Karpas-422 (cell line): ENCODE measurements around the gene ZP1. TPM values are rescaled to one million over a fixed set of nuclear protein-coding genes. Genes with fewer than 3 reads are reported as not detected.

Source experiments
- DNase-seq: peaks from one replicate; pipeline ENCODE4 v3.0.0-alpha.2; 2015
- H2AFZ ChIP-seq: fragments of 200-600 bp; sonication (generic); 2 replicates; pipeline ENCODE4 v1.6.1; 2014; ENCODE audit warnings: antibody characterized with exemption, low read length, mixed read lengths
- H3K27ac ChIP-seq: fragments of 200-600 bp; sonication (generic); 2 replicates; pipeline ENCODE4 v1.5.1; 2014; ENCODE audit warnings: mild to moderate bottlenecking, low read length, moderate library complexity
- H3K27me3 ChIP-seq: fragments of 200-600 bp; sonication (generic); 2 replicates; pipeline ENCODE4 v1.6.1; 2014; ENCODE audit warnings: low read length, mixed read lengths
- H3K36me3 ChIP-seq: fragments of 200-600 bp; sonication (generic); 2 replicates; pipeline ENCODE4 v1.6.1; 2014; ENCODE audit warnings: low read length, mixed read lengths; ENCODE audit not compliant: insufficient read depth
- H3K4me1 ChIP-seq: fragments of 200-600 bp; sonication (generic); 2 replicates; pipeline ENCODE4 v1.6.1; 2014; ENCODE audit warnings: mild to moderate bottlenecking, low read length, mixed read lengths
- H3K4me2 ChIP-seq: fragments of 200-600 bp; sonication (generic); 2 replicates; pipeline ENCODE4 v1.6.1; 2014; ENCODE audit warnings: low read length, low read depth, mild to moderate bottlenecking; ENCODE audit not compliant: poor library complexity, severe bottlenecking
- H3K4me3 ChIP-seq: fragments of 200-600 bp; sonication (generic); 2 replicates; pipeline ENCODE4 v1.5.1; 2014; ENCODE audit warnings: mild to moderate bottlenecking, antibody characterized with exemption, low read length, mixed read lengths
- H3K79me2 ChIP-seq: fragments of 200-600 bp; sonication (generic); 2 replicates; pipeline ENCODE4 v1.6.1; 2014; ENCODE audit warnings: mild to moderate bottlenecking, low read length, mixed read lengths
- H3K9ac ChIP-seq: fragments of 200-600 bp; sonication (generic); 2 replicates; pipeline ENCODE4 v1.6.0; 2014; ENCODE audit warnings: low read length
- H3K9me2 ChIP-seq: fragments of 200-600 bp; sonication (generic), shearing (Covaris generic); replicated peaks from 2 replicates; pipeline ENCODE4 v1.6.0; 2014; ENCODE audit warnings: mild to moderate bottlenecking, low read length, moderate library complexity; ENCODE audit not compliant: insufficient read depth
- H3K9me3 ChIP-seq: fragments of 300-700, 200-600 bp; sonication (generic); 2 replicates; pipeline ENCODE4 v1.6.1; 2014; ENCODE audit warnings: low read length, mixed read lengths
- H4K20me1 ChIP-seq: fragments of 200-600 bp; sonication (generic); 2 replicates; pipeline ENCODE4 v1.6.1; 2014; ENCODE audit warnings: mild to moderate bottlenecking, antibody characterized with exemption, low read length, low read depth; ENCODE audit not compliant: insufficient read depth
- total RNA-seq: library from RNA; depleted of rRNA; stranded (reverse); fragments of >200 nt; shearing (Covaris generic); gene quantifications from 2 replicates; pipeline ENCODE4 v1.2.3, GENCODE V29; 2014; ENCODE audit warnings: low replicate concordance

The ZP1 gene
- total RNA-seq, 1 experiment from 2014 or later = not detected

DNA sequence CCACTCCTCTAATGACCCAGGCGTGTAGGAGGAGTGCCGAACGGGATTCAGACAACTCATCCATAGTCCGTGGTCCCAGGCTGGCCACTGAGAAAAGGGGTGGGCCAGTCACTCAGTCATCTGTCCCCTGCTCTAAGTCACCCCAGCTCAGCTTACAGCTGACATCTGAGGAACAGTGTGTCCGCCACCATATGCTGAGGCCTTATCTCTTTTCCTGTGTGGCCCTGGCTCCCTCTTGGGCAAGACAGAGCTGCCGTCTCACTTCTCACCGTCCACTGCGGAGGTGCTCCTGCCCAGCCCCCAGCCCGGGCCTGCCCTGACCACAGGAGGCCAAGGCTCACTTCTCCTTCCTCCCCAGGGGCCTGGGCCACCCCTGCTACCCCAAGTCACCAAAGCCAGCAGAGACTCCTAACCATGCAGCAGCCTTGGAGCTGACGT, 18.6 kb upstream of the ZP1 start:
- no peaks in the 10 kb centered on the region for H3K9me3 ChIP-seq
- H2AFZ ChIP-seq = no peak overlapping the region
- H3K36me3 ChIP-seq = peaks cover 14% of the 10 kb centered on the region
- H3K27ac ChIP-seq = no peak overlapping the region
- H3K4me2 ChIP-seq = no peak overlapping the region
- DNase-seq = no peak
- no peaks in the 10 kb centered on the region for H3K27me3 ChIP-seq
- no peaks in the 10 kb centered on the region for H3K9me2 ChIP-seq
- H3K4me1 ChIP-seq = peaks cover 19% of the 10 kb centered on the region
- H4K20me1 ChIP-seq = peaks cover 12% of the 10 kb centered on the region; the same call in 1 of the 2 replicates
- no peak overlapping the region for H3K9ac ChIP-seq
- peaks cover 29% of the 10 kb centered on the region for H3K79me2 ChIP-seq
- no peak overlapping the region for H3K4me3 ChIP-seq

DNA sequence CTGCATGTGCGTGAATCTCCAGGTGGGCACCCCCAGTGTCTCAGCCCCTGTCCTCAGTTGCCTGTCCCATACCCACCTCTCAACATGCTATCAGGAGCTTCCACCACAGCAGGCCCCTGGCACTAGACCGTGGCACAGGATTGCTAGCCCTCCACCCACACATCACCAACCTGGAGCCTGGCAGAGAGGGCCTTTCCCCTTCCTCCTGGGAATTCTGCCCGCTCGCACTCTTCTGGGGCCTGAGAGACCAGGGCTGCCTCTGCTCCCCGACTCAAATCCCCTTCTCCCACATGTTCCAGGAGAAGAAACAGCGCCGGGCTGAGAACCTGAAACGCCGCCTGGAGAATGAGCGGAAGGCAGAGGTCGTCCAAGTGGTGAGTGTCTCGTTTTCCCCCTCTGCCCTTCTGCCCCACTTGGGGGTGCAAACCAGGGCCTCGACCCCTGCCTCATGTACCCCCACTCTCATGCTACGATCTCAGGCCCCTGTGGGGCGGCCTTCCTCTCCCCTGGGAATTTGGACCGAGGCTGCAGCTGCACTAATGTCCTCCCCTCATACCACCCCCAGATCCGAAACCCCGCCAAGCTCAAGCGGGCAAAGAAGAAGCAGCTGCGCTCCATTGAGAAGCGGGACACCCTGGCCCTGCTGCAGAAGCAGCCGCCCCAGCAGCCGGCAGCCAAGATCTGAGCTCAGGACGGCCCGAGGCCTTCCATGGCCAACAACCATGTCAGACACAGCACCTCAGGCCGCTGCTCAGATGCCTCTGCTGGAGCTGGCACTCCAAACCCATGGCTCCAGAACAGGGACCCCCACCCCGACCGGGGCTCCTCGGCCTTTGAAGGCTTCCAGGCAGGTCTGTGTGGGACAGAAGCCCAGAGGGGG, 17.5 kb upstream of the ZP1 start:
- Histone ChIP-seq H3K9me2 (no peaks in the 10 kb centered on the region), H3K27ac (no peak overlapping the region), H3K4me1 (peaks cover 8% of the 10 kb centered on the region), H2AFZ (no peak overlapping the region), H3K36me3 (peaks cover 9% of the 10 kb centered on the region; the same call in 1 of the 2 replicates), H3K79me2 (peaks cover 17% of the 10 kb centered on the region), H3K9ac (no peak overlapping the region), H4K20me1 (peaks cover 5% of the 10 kb centered on the region), H3K4me2 (no peak overlapping the region), H3K4me3 (no peak overlapping the region), H3K27me3 (no peaks in the 10 kb centered on the region), H3K9me3 (no peaks in the 10 kb centered on the region)
- DNase-seq = no peak

DNA sequence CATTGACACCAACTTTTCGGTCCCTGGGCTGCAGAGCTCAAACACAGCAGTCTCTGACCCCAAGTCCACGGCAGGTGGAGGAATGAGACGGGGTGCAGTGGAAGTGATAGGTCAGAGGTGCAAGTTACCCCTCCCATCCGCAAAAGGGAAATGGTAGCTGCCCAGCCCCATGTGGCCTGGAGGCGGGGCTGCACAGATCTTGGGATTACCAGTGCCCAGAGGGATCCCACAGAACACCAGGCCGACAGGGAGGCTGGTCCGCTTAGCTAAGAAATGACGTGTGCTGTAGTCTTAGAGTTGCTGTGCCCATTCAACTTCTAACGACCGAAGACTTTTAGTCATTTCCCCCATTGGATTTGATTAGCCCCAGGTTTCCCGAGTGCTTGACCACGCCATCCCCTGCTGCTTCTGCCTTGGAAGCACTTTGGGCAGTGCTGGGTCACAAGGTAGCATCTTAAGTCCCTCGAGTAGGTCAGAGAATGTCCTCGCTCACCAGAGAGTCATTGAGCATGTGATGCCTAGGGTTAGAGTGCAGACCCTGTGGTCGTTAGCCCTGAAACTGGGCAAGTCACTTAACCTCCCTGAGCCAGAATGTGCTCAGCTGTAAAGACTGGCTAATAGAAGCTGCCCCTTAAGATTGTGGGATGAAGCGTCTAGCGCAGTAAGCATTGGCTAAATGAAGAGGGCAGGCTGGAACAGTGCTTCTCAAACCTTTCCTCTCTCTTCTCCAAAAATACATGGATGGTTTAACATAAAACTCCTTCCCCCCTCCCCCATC, 15.8 kb upstream of the ZP1 start:
- Histone ChIP-seq H3K4me1 (no peaks in the 10 kb centered on the region), H3K9ac (no peak overlapping the region), H2AFZ (no peak overlapping the region), H3K4me3 (no peak overlapping the region), H3K79me2 (0 out of 2 replicates have a peak, but pooled peaks cover 2% of the 10 kb centered on the region), H3K27ac (no peak overlapping the region), H4K20me1 (peaks cover 3% of the 10 kb centered on the region; the same call in 1 of the 2 replicates), H3K36me3 (0 out of 2 replicates have a peak, but pooled peaks cover 5% of the 10 kb centered on the region), H3K9me2 (no peaks in the 10 kb centered on the region), H3K27me3 (no peaks in the 10 kb centered on the region), H3K9me3 (no peaks in the 10 kb centered on the region), H3K4me2 (no peak overlapping the region)
- no peak for DNase-seq

DNA sequence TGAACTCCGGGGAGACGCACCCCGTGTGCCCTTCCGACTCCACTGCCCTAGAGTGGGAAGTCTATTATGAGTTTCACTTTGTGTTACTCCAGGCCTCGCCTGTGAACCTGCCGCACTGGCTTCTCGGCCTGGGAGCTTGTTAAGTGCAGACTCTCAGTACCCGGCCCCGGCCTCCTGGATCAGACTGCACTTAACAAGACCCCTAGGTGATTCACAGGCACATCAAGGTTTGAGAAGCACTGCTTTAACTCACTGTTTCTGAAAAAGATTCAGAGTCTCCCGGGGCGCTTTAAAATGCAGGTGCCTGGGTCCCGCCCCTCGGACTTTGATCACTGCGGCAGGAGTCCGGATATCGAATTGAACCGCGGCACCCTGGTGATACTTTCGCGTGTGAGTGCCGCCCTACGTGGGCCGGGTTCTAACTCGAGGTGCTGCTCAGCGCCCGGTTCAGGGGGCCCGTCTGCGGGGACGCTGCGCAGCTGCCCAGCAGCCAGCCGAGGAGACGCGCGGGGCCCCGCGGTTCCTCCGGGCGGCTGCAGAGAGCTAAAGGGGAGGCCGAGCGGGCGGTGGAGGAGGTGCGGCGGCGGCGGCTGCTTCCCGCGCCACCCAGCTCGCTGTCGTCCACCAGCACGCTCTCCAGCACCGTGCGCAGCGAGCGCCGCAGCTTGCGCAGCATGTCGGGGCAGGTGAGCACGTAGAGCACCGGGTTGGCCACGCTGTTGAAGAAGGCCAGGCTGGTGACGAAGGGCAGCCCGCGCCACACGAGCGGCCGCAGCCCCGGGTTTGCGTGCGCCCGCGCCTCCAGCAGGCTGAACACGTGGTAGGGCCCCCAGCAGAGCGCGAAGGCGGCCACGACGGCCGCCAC, 15.0 kb upstream of the ZP1 start:
- no peaks in the 10 kb centered on the region for H3K27me3 ChIP-seq
- peaks cover 3% of the 10 kb centered on the region; the same call in 1 of the 2 replicates for H4K20me1 ChIP-seq
- no peak overlapping the region for H2AFZ ChIP-seq
- H3K4me3 ChIP-seq = no peak overlapping the region
- no peaks in the 10 kb centered on the region for H3K4me1 ChIP-seq
- no peaks in the 10 kb centered on the region for H3K79me2 ChIP-seq
- no peak for DNase-seq
- H3K9me2 ChIP-seq = no peaks in the 10 kb centered on the region
- H3K36me3 ChIP-seq = 0 out of 2 replicates have a peak, but pooled peaks cover 5% of the 10 kb centered on the region
- H3K9me3 ChIP-seq = no peaks in the 10 kb centered on the region
- H3K27ac ChIP-seq = no peak overlapping the region
- no peak overlapping the region for H3K4me2 ChIP-seq
- H3K9ac ChIP-seq = no peak overlapping the region

DNA sequence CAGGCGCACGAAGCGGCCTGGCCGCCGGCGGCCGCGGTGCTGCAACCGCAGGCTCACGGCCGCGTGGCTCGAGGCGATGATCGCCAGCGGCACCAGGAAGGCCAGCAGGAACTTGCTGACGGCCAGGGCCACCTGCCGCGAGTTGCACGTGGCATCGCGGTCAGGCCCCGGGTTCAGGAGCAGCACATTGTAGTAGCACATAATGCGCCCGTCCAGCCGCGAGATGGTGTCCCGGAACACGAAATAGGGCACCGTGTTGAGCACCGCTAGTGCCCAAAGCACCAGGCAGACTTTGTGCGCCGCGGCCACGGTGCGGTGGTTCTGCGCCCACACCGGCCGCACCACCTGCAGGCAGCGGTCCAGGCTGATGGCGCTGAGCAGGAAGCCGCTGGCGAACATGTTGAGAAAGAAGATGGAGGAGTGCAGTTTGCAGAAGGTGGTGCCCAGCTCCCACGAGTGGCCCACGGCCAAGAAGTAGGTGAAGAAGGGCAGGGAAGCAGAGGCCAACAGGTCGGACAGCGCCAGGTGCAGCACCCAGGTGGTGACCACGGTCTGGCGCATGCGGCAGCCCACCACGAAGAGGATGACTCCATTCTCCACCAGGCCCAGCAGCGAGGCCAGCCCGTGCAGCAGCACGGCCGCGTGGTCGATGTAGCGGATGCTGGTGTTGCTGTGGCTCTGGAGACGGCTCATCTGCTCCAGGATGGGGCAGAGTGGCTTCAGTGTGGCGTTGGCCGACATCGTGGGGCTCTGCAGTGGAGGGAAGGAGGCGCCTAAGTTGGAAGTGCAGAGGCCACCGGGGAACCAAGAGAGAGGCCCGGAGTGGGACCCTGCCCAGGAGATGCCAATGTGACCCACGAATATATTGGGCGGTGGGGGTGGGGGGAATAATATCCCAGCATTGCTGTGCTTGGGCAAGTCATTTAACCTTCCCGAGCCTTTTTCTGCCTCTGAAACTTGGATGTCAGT, 14.1 kb upstream of the ZP1 start:
- H2AFZ ChIP-seq = no peak overlapping the region
- H3K9me3 ChIP-seq = no peaks in the 10 kb centered on the region
- no peak overlapping the region for H3K4me3 ChIP-seq
- H3K36me3 ChIP-seq = 0 out of 2 replicates have a peak, but pooled peaks cover 5% of the 10 kb centered on the region
- H3K27me3 ChIP-seq = no peaks in the 10 kb centered on the region
- no peaks in the 10 kb centered on the region for H3K9me2 ChIP-seq
- H3K4me2 ChIP-seq = no peak overlapping the region
- H4K20me1 ChIP-seq = peaks cover 3% of the 10 kb centered on the region; the same call in 1 of the 2 replicates
- H3K79me2 ChIP-seq = no peaks in the 10 kb centered on the region
- no peak overlapping the region for H3K27ac ChIP-seq
- no peaks in the 10 kb centered on the region for H3K4me1 ChIP-seq
- no peak for DNase-seq
- H3K9ac ChIP-seq = no peak overlapping the region

DNA sequence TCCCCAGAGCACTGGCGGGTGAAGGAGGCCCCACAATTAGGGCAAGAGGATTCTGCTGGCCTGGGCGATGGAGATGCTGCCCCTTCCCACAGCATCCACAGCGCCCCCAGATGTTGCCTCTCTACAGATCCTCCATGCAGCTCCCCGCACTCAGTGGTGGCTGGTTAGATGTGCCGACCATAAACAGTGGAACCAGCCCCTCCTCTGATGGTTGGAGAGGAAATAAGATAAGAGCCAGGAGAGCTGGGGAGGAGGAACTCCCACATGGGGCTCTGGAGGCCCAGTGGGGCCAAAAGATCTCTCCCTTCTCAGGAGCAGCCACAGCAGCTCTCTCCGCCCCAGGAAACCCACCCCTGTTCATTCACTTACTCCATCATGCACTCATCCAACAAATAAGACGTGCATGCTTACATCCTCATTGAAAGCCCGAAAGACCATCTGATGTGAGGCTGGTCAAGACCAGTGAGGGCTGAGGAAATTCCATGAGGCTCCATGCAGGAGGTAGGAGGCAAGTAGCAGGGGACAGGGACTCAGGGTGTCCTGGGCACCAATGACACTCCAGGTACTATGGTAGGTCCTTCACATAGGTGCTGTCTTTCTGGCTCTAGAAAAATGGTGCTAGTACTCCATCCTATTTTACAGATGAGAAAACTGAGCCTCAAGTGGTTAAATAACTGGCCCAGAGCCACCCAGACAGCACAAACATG, 13.0 kb upstream of the ZP1 start:
- DNase-seq = no peak
- Histone ChIP-seq H4K20me1 (peaks cover 3% of the 10 kb centered on the region; the same call in 1 of the 2 replicates), H2AFZ (no peak overlapping the region), H3K4me2 (no peak overlapping the region), H3K9me2 (no peaks in the 10 kb centered on the region), H3K4me1 (peaks cover 5% of the 10 kb centered on the region; the same call in 1 of the 2 replicates), H3K4me3 (no peak overlapping the region), H3K9ac (no peak overlapping the region), H3K79me2 (no peaks in the 10 kb centered on the region), H3K27me3 (no peaks in the 10 kb centered on the region), H3K27ac (no peak overlapping the region), H3K9me3 (no peaks in the 10 kb centered on the region), H3K36me3 (0 out of 2 replicates have a peak, but pooled peaks cover 5% of the 10 kb centered on the region)
